Muscle layer of duodenum (tissue), 2 donors: Measurements from ENCODE around the gene RPL41.

Source experiments
- H3K27ac ChIP-seq: one replicate; pipeline ENCODE4 v1.7.0; 2013; ENCODE audit warnings: mild to moderate bottlenecking, low read length
- H3K27me3 ChIP-seq: one replicate; pipeline ENCODE4 v1.7.0; 2013; ENCODE audit warnings: low read depth, mild to moderate bottlenecking, control low read depth, low read length
- H3K36me3 ChIP-seq, 2 donors: one replicate each; pipeline ENCODE4 v1.7.0; 2013; ENCODE audit warnings: low read length in 2 of 2, control low read depth in 1 of 2, mild to moderate bottlenecking in 1 of 2; ENCODE audit not compliant: insufficient read depth in 2 of 2, control insufficient read depth in 1 of 2
- H3K4me1 ChIP-seq, 2 donors: one replicate each; pipeline ENCODE4 v1.7.0; 2013; ENCODE audit warnings: low read length in 2 of 2, mild to moderate bottlenecking in 2 of 2, control low read depth in 1 of 2, moderate library complexity in 1 of 2; ENCODE audit not compliant: insufficient read depth in 2 of 2, control insufficient read depth in 1 of 2
- H3K4me3 ChIP-seq, 2 donors: one replicate each; pipeline ENCODE4 v1.7.0; 2013; ENCODE audit warnings: low read length in 2 of 2, low read depth in 1 of 2, mild to moderate bottlenecking in 1 of 2
- H3K9me3 ChIP-seq, 2 donors: one replicate each; pipeline ENCODE4 v1.7.0; 2013; ENCODE audit warnings: low read length in 2 of 2, control low read depth in 1 of 2, mild to moderate bottlenecking in 1 of 2; ENCODE audit not compliant: control insufficient read depth in 1 of 2
- donor health status: healthy.

RPL41 gene

DNA sequence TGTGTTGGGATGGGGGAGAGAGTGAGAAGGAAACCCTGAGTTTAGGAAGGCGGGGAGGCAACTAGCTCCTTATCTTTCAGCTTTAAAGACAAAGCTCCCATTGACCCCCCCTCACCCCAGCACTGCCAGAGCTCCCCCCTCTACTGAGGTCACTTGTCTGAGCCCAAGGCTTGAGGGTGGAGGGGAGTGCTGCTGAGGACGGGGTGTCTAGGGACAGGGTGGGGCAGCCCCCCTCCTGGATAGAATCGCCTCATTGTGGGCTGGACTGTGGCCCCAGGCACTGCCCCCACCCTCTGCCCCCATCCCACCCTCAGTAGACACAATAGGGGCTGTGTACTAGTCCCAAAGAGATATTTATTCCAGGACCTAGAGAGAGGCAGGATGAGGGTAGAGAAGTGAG, 33.5 kb upstream of the RPL41 start:
- Histone ChIP-seq H3K27ac (peak overlapping the region; percentile 82), H3K9me3 (no peaks in the 10 kb centered on the region), H3K27me3 (no peaks in the 10 kb centered on the region), H3K4me1 (peaks cover 0 to 22% of the 10 kb centered on the region in 2 donors), H3K36me3 (no peaks in the 10 kb centered on the region), H3K4me3 (no peak overlapping the region)

GRCh38 chr12:56084958-56085543, 31.4 kb upstream of the RPL41 start:
- Histone ChIP-seq H3K27me3 (no peaks in the 10 kb centered on the region), H3K9me3 (no peaks in the 10 kb centered on the region), H3K4me3 (no peak overlapping the region), H3K4me1 (peaks cover 0 to 8% of the 10 kb centered on the region in 2 donors), H3K27ac (no peak overlapping the region), H3K36me3 (no peaks in the 10 kb centered on the region)

DNA sequence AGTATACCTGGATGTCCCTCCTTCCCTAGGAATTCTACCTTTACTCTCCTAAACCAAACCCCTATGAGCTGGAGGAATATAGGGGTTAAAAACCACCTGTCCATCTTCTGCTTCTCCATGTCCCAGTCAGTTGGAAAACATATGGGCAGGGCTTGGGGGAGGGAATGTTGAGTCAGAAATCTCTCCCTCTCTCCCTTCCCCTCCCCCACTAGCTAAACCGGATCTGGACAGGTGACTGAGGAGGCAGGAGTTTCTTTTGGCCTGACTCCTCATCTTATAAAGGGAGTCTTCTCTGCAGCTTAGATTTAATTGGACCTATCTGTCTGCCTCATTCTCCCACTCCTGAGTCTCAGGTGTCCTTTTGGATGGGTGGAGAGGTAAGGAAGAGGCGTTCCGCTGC, 30.3 kb upstream of the RPL41 start:
- Histone ChIP-seq H3K4me1 (no peaks in the 10 kb centered on the region), H3K4me3 (no peak overlapping the region), H3K9me3 (no peaks in the 10 kb centered on the region), H3K27ac (no peak overlapping the region), H3K27me3 (no peaks in the 10 kb centered on the region), H3K36me3 (no peaks in the 10 kb centered on the region)

DNA sequence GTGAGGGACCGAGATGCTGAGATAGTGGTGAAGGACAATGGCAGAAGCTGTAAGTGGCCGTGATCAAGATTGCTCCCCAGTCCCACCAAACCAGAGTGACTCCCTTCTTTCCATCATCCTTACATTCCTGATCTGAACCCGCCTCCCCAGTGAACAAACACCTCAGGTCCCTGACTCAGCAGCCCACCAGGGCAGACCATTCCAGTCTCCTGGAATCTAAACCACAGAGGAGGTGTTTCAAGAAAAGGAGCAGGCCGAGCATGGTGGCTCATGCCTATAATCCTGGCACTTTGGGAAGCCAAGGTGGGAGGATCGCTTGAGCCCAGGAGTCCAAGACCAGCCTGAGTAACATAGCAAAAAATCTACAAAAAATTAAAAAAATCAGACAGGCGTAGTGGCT, 29.8 kb upstream of the RPL41 start:
- no peaks in the 10 kb centered on the region for H3K9me3 ChIP-seq
- no peak overlapping the region for H3K4me3 ChIP-seq
- no peaks in the 10 kb centered on the region for H3K4me1 ChIP-seq
- H3K27ac ChIP-seq: no peak overlapping the region
- H3K36me3 ChIP-seq: no peaks in the 10 kb centered on the region
- no peaks in the 10 kb centered on the region for H3K27me3 ChIP-seq

DNA sequence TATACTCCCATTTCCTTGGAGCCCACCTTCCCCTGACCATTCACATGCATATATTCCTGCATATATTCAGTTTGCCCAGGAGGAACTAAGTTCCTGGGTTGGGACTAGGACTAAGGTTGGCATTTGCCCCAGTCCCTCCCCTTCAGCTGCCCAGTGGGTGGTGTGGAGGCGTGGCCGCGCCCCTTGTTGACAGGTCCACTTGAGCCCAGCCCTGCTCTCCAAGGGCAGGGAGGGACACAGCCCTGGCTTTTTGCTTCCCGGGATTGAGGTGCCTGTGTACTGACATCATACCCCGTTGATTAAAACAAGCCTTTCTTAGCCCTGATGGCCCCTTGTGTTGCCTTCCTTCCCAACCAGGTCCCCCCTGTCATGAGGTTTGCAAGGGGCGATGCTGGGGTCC, 29.2 kb upstream of the RPL41 start:
- no peaks in the 10 kb centered on the region for H3K27me3 ChIP-seq
- H3K27ac ChIP-seq: no peak overlapping the region
- no peaks in the 10 kb centered on the region for H3K9me3 ChIP-seq
- no peaks in the 10 kb centered on the region for H3K36me3 ChIP-seq
- no peaks in the 10 kb centered on the region for H3K4me1 ChIP-seq
- no peak overlapping the region for H3K4me3 ChIP-seq

GRCh38 chr12:56097738-56098137, 18.7 kb upstream of the RPL41 start:
- Histone ChIP-seq H3K27me3 (no peaks in the 10 kb centered on the region), H3K36me3 (peaks cover 0 to 6% of the 10 kb centered on the region in 2 donors), H3K4me3 (no peak overlapping the region), H3K9me3 (no peaks in the 10 kb centered on the region), H3K4me1 (no peaks in the 10 kb centered on the region), H3K27ac (no peak overlapping the region)

DNA sequence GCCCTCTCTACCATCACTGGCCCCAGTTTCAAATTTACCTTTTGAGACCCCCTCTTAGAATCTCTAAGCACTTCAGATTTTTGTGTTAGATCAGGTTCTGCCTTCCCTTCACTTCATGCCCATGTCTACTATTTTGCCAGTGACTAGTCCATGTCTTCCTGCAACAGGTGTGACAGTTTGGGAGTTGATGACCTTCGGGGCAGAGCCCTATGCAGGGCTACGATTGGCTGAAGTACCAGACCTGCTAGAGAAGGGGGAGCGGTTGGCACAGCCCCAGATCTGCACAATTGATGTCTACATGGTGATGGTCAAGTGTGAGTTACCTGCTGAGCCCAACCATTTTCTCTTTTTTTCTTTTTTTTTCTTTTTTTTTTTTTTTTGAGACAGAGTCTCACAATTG, 17.8 kb upstream of the RPL41 start:
- Histone ChIP-seq H3K9me3 (no peaks in the 10 kb centered on the region), H3K27me3 (no peaks in the 10 kb centered on the region), H3K27ac (no peak overlapping the region), H3K4me1 (peaks cover 0 to 7% of the 10 kb centered on the region in 2 donors), H3K36me3 (no peaks in the 10 kb centered on the region), H3K4me3 (no peak overlapping the region)

GRCh38 chr12:56099787-56100186, 16.6 kb upstream of the RPL41 start:
- peaks cover 0 to 8% of the 10 kb centered on the region in 2 donors for H3K4me1 ChIP-seq
- H3K4me3 ChIP-seq: no peak overlapping the region
- no peaks in the 10 kb centered on the region for H3K36me3 ChIP-seq
- no peak overlapping the region for H3K27ac ChIP-seq
- H3K9me3 ChIP-seq: no peaks in the 10 kb centered on the region
- H3K27me3 ChIP-seq: no peaks in the 10 kb centered on the region

DNA sequence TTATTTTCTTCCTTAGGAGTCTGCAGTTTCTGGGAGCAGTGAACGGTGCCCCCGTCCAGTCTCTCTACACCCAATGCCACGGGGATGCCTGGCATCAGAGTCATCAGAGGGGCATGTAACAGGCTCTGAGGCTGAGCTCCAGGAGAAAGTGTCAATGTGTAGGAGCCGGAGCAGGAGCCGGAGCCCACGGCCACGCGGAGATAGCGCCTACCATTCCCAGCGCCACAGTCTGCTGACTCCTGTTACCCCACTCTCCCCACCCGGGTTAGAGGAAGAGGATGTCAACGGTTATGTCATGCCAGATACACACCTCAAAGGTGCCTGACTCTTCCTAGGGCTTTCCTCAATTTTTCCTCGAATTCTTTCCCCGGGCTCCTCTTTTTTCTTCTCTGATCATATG, 15.4 kb upstream of the RPL41 start:
- Histone ChIP-seq H3K27ac (no peak overlapping the region), H3K36me3 (no peaks in the 10 kb centered on the region), H3K4me3 (no peak overlapping the region), H3K4me1 (peaks cover 8 to 17% of the 10 kb centered on the region in 2 donors), H3K9me3 (no peaks in the 10 kb centered on the region), H3K27me3 (no peaks in the 10 kb centered on the region)

GRCh38 chr12:56102683-56103065, 13.8 kb upstream of the RPL41 start:
- no peak overlapping the region for H3K27ac ChIP-seq
- H3K4me3 ChIP-seq: no peak overlapping the region
- H3K36me3 ChIP-seq: peaks cover 11% of the 10 kb centered on the region in 2 donors
- peaks cover 10 to 28% of the 10 kb centered on the region in 2 donors for H3K4me1 ChIP-seq
- H3K27me3 ChIP-seq: no peaks in the 10 kb centered on the region
- H3K9me3 ChIP-seq: no peaks in the 10 kb centered on the region

- Histone ChIP-seq H3K4me1 (peaks cover 10 to 28% of the 10 kb centered on the region in 2 donors), H3K27me3 (no peaks in the 10 kb centered on the region), H3K27ac (peak overlapping the region; percentile 90), H3K36me3 (peaks cover 16% of the 10 kb centered on the region in 2 donors), H3K4me3 (peak overlapping the region; percentile 74 to 77), H3K9me3 (no peaks in the 10 kb centered on the region)
These were observed 13.2 kb upstream of the RPL41 start for GRCh38 chr12:56103066-56103711.

DNA sequence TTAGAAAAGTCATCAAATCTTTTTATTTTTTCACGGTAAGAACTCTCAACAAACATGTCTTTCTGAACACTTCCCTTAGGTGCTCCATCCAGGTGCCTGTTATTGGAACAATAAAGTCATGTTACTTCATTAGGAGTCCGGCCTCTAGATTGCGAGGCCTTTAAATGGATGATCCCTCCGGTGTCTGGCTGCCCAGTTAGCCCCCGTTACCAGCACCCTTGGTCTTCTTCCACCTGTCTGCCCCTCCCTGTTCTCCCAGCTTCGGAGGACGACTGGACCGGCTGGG, 12.7 kb upstream of the RPL41 start:
- Histone ChIP-seq H3K27me3 (no peaks in the 10 kb centered on the region), H3K36me3 (peaks cover 20 to 22% of the 10 kb centered on the region in 2 donors), H3K27ac (peak overlapping the region; percentile 90), H3K9me3 (no peaks in the 10 kb centered on the region), H3K4me3 (peak overlapping the region; percentile 74 to 77), H3K4me1 (peaks cover 10 to 28% of the 10 kb centered on the region in 2 donors)
